ENCODE data around the gene ZNF850.
A peak's percentile ranks its signal among the peaks of the same experiment; 100 is the strongest.

The ZNF850 gene

GRCh38 chr19:36719687-36720556 lies 52.7 kb downstream of the ZNF850 start:
- H3K27ac ChIP-seq (ENCODE audit: low read length) = no peak overlapping the region
- TF ChIP-seq CTCF (IDR thresholded peaks at IDR 0.05; ENCODE audit: borderline replicate concordance, extremely low read depth, low read length, poor library complexity, severe bottlenecking) (no peak), EZH2 (IDR thresholded peaks at IDR 0.05; ENCODE audit: borderline replicate concordance, low read depth, low read length, severe bottlenecking) (no peak)
- no peaks in the 10 kb centered on the region for H3K4me1 ChIP-seq (ENCODE audit: insufficient read depth, low read length)
- no peak overlapping the region for H3K9ac ChIP-seq (ENCODE audit: low read depth, low read length)
- no peaks in the 10 kb centered on the region for H3K79me2 ChIP-seq (ENCODE audit: insufficient read depth, low read length)
- H4K20me1 ChIP-seq (ENCODE audit: insufficient read depth, low read length) = no peaks in the 10 kb centered on the region
- 0 out of 4 replicates have a peak overlapping the region, but pooled peaks of 1 of the 2 experiments have one; percentile 8 for H3K4me3 ChIP-seq (ENCODE audit: low read depth in 1 of 2, low read length in 2 of 2)
- peaks cover 75% of the 10 kb centered on the region for H3K36me3 ChIP-seq (ENCODE audit: insufficient read depth, low read length)
- DNase-seq (no peak), ATAC-seq (ENCODE audit: insufficient read depth, low read depth) (no peak)
- peaks cover 80% of the 10 kb centered on the region for H3K9me3 ChIP-seq (ENCODE audit: insufficient read depth, low read length, severe bottlenecking)
- no peaks in the 10 kb centered on the region for H3K27me3 ChIP-seq (ENCODE audit: insufficient read depth, low read length, poor library complexity)
- H2AFZ ChIP-seq (ENCODE audit: low read depth, low read length) = no peak overlapping the region
- H3K4me2 ChIP-seq (ENCODE audit: insufficient read depth, low read length) = no peak overlapping the region

GRCh38 chr19:36709423-36709822 lies 63.2 kb downstream of the ZNF850 start:
- H3K9me3 ChIP-seq (ENCODE audit: insufficient read depth, low read length, severe bottlenecking) = peaks cover 93% of the 10 kb centered on the region
- H3K36me3 ChIP-seq (ENCODE audit: insufficient read depth, low read length) = peaks cover 93% of the 10 kb centered on the region
- no peaks in the 10 kb centered on the region for H4K20me1 ChIP-seq (ENCODE audit: insufficient read depth, low read length)
- DNase-seq (no peak), ATAC-seq (ENCODE audit: insufficient read depth, low read depth) (no peak)
- H3K4me3 ChIP-seq (ENCODE audit: low read depth in 1 of 2, low read length in 2 of 2) = no peak overlapping the region
- H3K9ac ChIP-seq (ENCODE audit: low read depth, low read length) = no peak overlapping the region
- H3K4me2 ChIP-seq (ENCODE audit: insufficient read depth, low read length) = no peak overlapping the region
- peaks cover 71% of the 10 kb centered on the region for H3K79me2 ChIP-seq (ENCODE audit: insufficient read depth, low read length)
- no peaks in the 10 kb centered on the region for H3K27me3 ChIP-seq (ENCODE audit: insufficient read depth, low read length, poor library complexity)
- no peaks in the 10 kb centered on the region for H3K4me1 ChIP-seq (ENCODE audit: insufficient read depth, low read length)
- H2AFZ ChIP-seq (ENCODE audit: low read depth, low read length) = no peak overlapping the region
- TF ChIP-seq CTCF (IDR thresholded peaks at IDR 0.05; ENCODE audit: borderline replicate concordance, extremely low read depth, low read length, poor library complexity, severe bottlenecking) (no peak), EZH2 (IDR thresholded peaks at IDR 0.05; ENCODE audit: borderline replicate concordance, low read depth, low read length, severe bottlenecking) (no peak)
- no peak overlapping the region for H3K27ac ChIP-seq (ENCODE audit: low read length)

- Histone ChIP-seq H3K9me3 (ENCODE audit: insufficient read depth, low read length, severe bottlenecking) (peaks cover 82% of the 10 kb centered on the region), H3K27me3 (ENCODE audit: insufficient read depth, low read length, poor library complexity) (no peaks in the 10 kb centered on the region), H3K4me3 (ENCODE audit: low read depth in 1 of 2, low read length in 2 of 2) (no peak overlapping the region), H3K27ac (ENCODE audit: low read length) (no peak overlapping the region), H4K20me1 (ENCODE audit: insufficient read depth, low read length) (no peaks in the 10 kb centered on the region), H3K9ac (ENCODE audit: low read depth, low read length) (no peak overlapping the region), H3K79me2 (ENCODE audit: insufficient read depth, low read length) (peaks cover 81% of the 10 kb centered on the region), H3K4me1 (ENCODE audit: insufficient read depth, low read length) (no peaks in the 10 kb centered on the region), H3K4me2 (ENCODE audit: insufficient read depth, low read length) (no peak overlapping the region), H3K36me3 (ENCODE audit: insufficient read depth, low read length) (peaks cover 80% of the 10 kb centered on the region), H2AFZ (ENCODE audit: low read depth, low read length) (no peak overlapping the region)
- TF ChIP-seq CTCF (IDR thresholded peaks at IDR 0.05; ENCODE audit: borderline replicate concordance, extremely low read depth, low read length, poor library complexity, severe bottlenecking) (no peak), EZH2 (IDR thresholded peaks at IDR 0.05; ENCODE audit: borderline replicate concordance, low read depth, low read length, severe bottlenecking) (no peak)
- no peak for DNase-seq
- no peak for ATAC-seq (ENCODE audit: insufficient read depth, low read depth)
Observed at GRCh38 chr19:36707134-36707533, 65.5 kb downstream of the ZNF850 start.

All from DND-41 (cell line).